ENCODE data around the gene MGAT5.

MGAT5 gene

DNA sequence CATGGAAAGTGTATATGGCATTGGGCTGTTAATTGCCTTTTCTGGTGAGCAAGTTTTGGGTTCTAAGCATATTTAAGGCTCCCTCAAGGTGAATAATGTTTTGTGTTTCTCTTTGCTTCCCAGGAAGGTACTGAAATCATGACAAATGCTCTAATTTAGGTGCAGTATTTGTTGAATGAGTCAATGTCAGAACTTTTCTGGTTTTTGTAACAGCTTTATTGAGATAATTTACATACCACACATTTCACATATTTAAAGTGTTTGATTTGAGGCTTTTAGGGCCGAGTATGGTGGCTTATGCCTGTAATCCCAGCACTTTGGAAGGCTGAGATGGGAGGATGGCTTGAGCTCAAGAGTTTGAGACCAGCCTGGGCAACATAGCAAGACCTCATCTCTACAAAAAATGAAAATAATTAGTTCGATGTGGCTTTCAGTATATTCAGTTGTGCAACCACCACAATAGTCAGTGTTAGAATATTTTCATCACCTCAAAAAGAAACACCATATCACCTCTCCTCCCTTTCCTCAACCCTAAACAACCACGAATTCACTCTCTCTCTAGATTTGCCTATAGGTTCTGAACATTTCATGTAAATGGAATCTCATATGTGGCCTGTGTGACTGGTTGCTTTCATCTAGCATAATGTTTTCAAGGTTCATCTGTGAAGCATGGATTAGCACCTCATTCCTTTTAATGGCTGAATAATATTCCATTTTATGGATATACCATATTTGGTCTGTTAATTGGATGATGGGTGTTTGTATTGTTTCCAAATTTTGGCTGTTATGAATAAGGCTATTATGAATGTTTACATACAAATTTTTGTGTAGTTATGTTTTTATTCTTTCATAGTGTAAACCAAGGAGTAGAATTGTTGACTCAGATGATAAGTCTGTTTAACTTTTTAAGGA is 54.9 kb downstream of the MGAT5 start:
- DNase-seq, result no peak

GRCh38 chr2:134310107-134311079 is 56.5 kb downstream of the MGAT5 start:
- no peak for DNase-seq

GRCh38 chr2:134312482-134312881 is 58.6 kb downstream of the MGAT5 start:
- no peak for DNase-seq

GRCh38 chr2:134314202-134314601 is 60.3 kb downstream of the MGAT5 start:
- DNase-seq, result no peak

DNA sequence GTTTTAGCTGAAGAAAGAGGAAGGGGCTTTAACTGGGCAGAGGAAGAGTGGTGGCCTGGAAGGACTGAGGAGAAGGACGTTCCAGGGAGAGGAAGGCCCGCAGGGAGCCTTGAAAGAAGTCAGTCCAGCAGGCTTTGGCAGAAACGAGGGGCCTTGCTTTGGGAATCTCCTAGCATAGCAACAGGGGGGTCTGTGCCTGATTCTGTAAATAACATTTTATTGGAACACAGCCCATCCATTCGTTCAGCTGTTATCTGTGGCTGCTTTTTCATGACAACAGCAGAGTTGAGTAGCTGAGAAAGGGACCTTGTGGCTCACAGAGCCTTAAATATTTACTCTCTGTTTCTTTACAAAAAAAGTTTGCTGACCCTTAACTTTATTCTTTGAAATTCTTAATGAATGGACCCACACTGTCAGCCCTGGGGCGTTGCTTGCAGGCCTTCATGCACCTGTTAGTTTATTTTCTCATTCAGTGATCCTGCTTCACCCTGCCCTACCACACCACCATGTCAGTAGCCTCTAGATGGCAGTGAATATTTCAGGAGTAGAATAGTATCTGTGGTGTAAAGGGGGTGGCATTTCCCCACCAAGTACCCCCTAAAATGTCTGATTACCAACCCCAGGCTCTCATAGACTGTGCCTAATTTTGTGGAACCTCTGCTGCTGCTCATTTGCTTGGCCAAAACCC is 61.0 kb downstream of the MGAT5 start:
- DNase-seq, result no peak

GRCh38 chr2:134315471-134315870 is 61.6 kb downstream of the MGAT5 start:
- no peak for DNase-seq

GRCh38 chr2:134319596-134320254 is 65.9 kb downstream of the MGAT5 start:
- DNase-seq, result no peak

DNA sequence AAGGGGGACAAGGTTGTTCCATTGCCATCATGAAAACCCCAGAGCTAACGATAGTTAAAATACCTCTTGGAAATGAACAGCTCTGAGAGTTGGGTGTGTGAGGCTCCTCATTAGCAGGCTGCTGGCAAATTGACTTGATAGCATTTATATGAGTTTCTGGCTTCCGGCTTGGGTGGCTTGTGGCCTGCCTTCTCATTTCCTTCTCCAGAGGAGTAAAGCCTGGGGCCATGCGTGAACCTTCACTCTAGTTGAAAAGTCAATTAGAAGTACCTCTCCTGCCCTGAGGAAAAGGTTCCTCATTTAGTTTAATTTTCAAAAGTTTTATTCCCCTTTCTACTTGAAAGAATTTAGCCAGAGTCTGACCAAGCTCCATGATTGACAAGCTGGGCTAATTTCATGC is 67.1 kb downstream of the MGAT5 start:
- no peak for DNase-seq

- no peak for DNase-seq
Observed at GRCh38 chr2:134323777-134324176, 69.9 kb downstream of the MGAT5 start.

DNA sequence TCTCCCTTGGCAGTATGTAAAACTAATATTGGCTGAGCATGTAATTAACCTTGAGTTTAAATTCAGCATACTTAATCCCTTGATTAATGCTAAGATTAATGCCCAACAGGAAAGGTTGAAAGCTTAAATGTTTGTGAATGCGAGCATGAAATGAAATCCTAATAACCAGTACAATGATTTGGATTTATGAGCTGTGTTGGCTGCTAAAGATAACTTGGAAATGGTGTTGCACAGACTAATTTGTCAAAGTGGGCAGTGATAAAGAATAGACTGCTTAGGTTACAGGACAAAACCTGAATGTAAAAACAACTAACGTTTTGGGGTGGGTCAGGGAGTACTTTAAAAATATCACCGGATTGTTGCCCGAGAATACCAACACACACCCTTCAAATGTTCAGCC is 70.6 kb downstream of the MGAT5 start:
- DNase-seq, result no peak

DNA sequence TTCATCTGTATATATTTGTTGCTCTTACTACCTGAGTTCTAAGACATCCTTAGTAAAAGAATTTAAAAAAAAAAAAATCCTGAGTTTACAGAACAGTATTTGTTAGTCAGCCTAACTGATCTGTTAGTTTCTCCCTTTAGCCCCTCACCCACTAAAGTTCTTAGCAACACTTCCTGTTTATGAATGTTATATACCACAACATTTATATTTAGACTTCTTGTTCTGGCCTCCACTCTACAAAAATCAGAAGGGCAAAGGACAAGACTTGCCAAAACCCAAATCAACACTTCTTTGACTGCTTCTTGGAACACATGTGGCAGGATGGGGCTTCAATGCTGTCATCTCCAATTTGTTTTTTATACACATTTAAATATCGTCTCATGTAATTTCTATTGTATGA is 71.1 kb downstream of the MGAT5 start:
- DNase-seq, result no peak

- no peak for DNase-seq
Observed at GRCh38 chr2:134325696-134326095, 71.8 kb downstream of the MGAT5 start.

GRCh38 chr2:134327367-134327766 is 73.5 kb downstream of the MGAT5 start:
- DNase-seq, result no peak

DNA sequence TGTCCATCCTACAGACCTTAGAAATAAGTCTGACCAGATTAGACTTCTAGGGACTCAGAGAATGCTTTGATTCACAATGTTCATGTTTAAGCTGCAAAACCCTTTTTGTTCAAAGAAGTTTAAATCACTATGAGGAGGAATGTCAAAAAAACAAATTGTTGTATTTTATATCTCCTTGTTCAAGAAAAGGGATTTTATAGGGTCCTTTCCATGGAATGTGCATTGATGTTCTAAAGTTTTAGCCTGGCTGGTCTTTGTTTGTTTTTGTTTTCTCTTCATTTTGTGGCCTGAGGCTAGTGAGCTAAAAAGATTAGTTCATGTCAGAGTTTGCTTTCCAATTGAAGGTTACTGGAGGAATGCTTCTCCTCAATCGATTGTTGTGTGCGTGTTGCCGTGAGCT is 77.2 kb downstream of the MGAT5 start:
- no peak for DNase-seq

DNA sequence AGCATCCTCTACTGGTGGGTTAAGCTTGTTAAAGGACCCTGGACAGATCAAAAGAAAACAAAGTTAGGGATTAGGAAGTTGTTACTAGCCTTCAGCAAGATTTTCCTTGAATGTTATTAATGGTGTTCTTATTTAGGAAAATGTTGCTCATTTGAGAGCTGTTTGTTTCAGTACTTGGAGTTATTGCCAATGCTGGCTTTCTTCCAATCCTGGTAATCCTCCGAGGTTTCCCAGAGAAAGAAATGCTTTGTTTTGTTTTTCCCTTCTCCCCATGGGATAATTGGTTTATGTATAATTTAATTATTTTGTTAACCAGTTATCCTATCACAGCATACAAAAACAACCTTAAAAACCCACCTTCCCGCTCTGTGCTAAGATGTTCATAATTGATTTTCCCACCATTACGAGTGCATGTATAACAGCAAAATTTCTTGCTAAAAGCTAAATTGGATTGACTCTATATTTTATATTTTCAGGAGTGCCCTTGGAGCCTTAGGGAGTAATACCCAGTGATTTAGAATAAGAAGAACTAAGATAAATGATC is 79.8 kb downstream of the MGAT5 start:
- DNase-seq, result peak; percentile 17 to 51

GRCh38 chr2:134334542-134335353 is 80.9 kb downstream of the MGAT5 start:
- no peak for DNase-seq

DNA sequence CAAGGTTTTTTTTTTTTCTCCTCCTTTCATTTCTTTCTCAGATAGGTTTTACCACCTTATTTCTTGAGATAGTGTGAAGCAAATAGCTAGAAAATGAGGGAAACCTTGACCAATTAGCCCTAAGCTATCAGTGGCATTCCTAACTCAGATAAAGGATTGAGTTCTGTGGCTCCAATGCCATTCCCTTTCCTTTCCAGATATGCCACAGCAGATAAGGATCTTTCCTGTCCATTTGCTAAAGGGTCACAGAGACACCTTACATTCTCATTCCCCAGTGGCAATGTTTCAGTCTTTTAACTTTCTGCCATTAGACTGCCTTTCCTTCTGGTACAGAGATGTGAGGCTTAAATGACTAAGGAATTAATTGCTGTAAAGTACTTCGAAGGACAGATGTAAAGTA is 81.7 kb downstream of the MGAT5 start:
- no peak for DNase-seq

DNA sequence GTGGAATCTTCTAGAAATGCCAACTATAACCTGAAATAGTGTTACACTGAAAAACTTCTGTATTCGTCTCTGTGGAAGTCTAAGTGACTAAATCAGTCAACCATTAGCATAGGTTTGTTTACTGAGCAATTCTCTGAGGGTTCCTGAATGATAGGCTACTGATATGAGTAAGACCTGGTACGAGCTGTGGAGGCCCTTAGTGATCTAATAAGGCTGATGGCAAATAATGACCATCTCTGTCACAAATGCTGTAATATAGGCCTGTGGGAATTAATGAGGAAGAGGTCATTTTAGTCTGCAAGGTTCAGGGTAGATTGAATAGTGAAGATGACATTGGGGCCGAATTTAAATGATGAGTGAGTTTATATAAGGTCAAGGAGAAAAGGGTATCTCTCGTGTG is 82.5 kb downstream of the MGAT5 start:
- no peak for DNase-seq

DNA sequence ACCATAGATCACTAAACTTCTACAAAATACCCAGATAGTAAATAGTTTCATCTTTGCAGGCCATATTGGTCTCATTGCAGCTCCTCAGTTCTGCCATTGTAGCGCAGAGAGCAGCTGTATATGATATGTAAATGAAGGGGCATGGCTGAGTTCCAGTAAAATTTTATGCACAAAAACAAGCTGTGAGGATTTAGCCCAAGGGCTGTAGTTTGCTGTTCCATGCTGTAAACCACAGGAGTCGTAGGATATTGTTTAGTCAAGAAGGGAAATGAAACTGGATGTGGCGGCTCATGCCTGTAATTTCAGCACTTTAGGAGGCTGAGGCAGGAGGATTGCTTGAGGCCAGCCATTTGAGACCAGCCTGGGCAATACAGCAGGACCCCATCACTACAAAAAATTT is 83.0 kb downstream of the MGAT5 start:
- DNase-seq, result no peak

DNA sequence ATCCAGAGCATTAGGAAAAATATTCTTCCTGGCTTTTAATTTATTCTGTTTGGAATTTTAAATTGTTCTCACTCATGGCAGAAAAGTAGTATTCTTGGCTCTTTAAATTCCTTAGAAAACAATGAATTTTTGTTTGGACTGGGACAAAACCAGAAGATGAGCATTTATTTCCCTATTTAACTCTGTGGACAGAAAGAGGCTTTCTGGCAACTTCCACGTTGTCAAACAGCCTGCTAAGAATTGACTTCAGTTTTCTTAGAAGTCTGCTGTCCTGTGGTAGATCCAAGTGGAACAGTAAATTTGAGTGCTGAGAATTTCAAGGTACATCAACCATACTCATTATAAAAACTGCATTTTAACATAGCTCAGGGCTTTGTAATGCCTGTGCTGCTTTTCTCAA is 83.8 kb downstream of the MGAT5 start:
- DNase-seq, result peak in 1 of 2 donors; percentile 32

GRCh38 chr2:134338208-134338607 is 84.3 kb downstream of the MGAT5 start:
- DNase-seq, result peak in 1 of 2 donors; percentile 9

Measured in hippocampal formation (tissue), 2 donors.